Mesothelial cell of epicardium (in vitro differentiated cells): Measurements from ENCODE around the gene ARHGAP33. TPM values are rescaled to one million over a fixed set of nuclear protein-coding genes. Genes with fewer than 3 reads are reported as not detected.
"Not testable (repeated sequence)": the region's sequence is repeated elsewhere in the genome, so short reads cannot be mapped to it uniquely, and the experiment has no call there.

Source experiments
- DNase-seq, 2 experiments: peaks; one replicate each; pipeline ENCODE4 v3.0.0; 2021; ENCODE audit warnings: low spot score in 2 of 2; ENCODE audit not compliant: unreplicated experiment in 2 of 2
- H3K27ac Mint-ChIP-seq: 2 replicates; pipeline ENCODE4 v1.8.0; 2021; ENCODE audit warnings: mixed read lengths
- H3K27me3 Mint-ChIP-seq: 2 replicates; pipeline ENCODE4 v1.8.0; 2021; ENCODE audit warnings: low read depth, mixed read lengths
- H3K36me3 Mint-ChIP-seq: 2 replicates; pipeline ENCODE4 v1.8.0; 2021; ENCODE audit warnings: mixed read lengths
- H3K4me1 Mint-ChIP-seq: 2 replicates; pipeline ENCODE4 v1.8.0; 2021; ENCODE audit warnings: mixed read lengths
- H3K4me3 Mint-ChIP-seq: 2 replicates; pipeline ENCODE4 v1.8.0; 2021; ENCODE audit warnings: mild to moderate bottlenecking, moderate library complexity, mixed read lengths
- H3K9me3 Mint-ChIP-seq: 2 replicates; pipeline ENCODE4 v1.8.0; 2021; ENCODE audit warnings: mixed read lengths
- CTCF ChIP-seq: fragments of 200-600 bp; sonication (generic); IDR thresholded peaks from one replicate; pipeline ENCODE4 v1.5.0; 2021; ENCODE audit warnings: antibody characterized with exemption; ENCODE audit not compliant: unreplicated experiment
- total RNA-seq: library from RNA; stranded (reverse); gene quantifications from 3 replicates; pipeline ENCODE4 v1.2.1, GENCODE V29; 2021

Gene ARHGAP33
- total RNA-seq, 1 donor from 2014 or later: 74.0 TPM

- H3K9me3 Mint-ChIP-seq: no peaks in the 10 kb centered on the region
- no peak for DNase-seq
- no peak for TF ChIP-seq CTCF
- H3K4me3 Mint-ChIP-seq: no peak overlapping the region
- peaks cover 18% of the 10 kb centered on the region for H3K4me1 Mint-ChIP-seq
- peaks cover 7% of the 10 kb centered on the region for H3K36me3 Mint-ChIP-seq
- H3K27ac Mint-ChIP-seq: no peak overlapping the region
- peaks cover 5% of the 10 kb centered on the region for H3K27me3 Mint-ChIP-seq
These were observed 14.5 kb upstream of the ARHGAP33 start for GRCh38 chr19:35760711-35761349.

GRCh38 chr19:35764432-35765315, 10.7 kb upstream of the ARHGAP33 start:
- no peak for TF ChIP-seq CTCF
- peaks cover 14% of the 10 kb centered on the region for H3K36me3 Mint-ChIP-seq
- no peak overlapping the region for H3K27ac Mint-ChIP-seq
- H3K9me3 Mint-ChIP-seq: no peaks in the 10 kb centered on the region
- H3K27me3 Mint-ChIP-seq: no peaks in the 10 kb centered on the region
- DNase-seq: no peak
- H3K4me1 Mint-ChIP-seq: peaks cover 3% of the 10 kb centered on the region
- H3K4me3 Mint-ChIP-seq: no peak overlapping the region

GRCh38 chr19:35766571-35767104, 8.7 kb upstream of the ARHGAP33 start:
- Mint-ChIP-seq H3K4me3 (no peak overlapping the region), H3K4me1 (peaks cover 3% of the 10 kb centered on the region), H3K9me3 (no peaks in the 10 kb centered on the region), H3K27ac (no peak overlapping the region), H3K27me3 (no peaks in the 10 kb centered on the region), H3K36me3 (peaks cover 15% of the 10 kb centered on the region)
- no peak for TF ChIP-seq CTCF
- no peak for DNase-seq

- no peak for TF ChIP-seq CTCF
- no peaks in the 10 kb centered on the region for H3K9me3 Mint-ChIP-seq
- no peak for DNase-seq
- peaks cover 15% of the 10 kb centered on the region for H3K36me3 Mint-ChIP-seq
- H3K4me1 Mint-ChIP-seq: peaks cover 3% of the 10 kb centered on the region
- H3K27ac Mint-ChIP-seq: no peak overlapping the region
- no peak overlapping the region for H3K4me3 Mint-ChIP-seq
- no peaks in the 10 kb centered on the region for H3K27me3 Mint-ChIP-seq
These were observed 7.9 kb upstream of the ARHGAP33 start for GRCh38 chr19:35767288-35768081.

- H3K9me3 Mint-ChIP-seq: no peaks in the 10 kb centered on the region
- no peak overlapping the region for H3K4me3 Mint-ChIP-seq
- no peaks in the 10 kb centered on the region for H3K27me3 Mint-ChIP-seq
- peaks cover 15% of the 10 kb centered on the region for H3K36me3 Mint-ChIP-seq
- H3K27ac Mint-ChIP-seq: no peak overlapping the region
- no peak for DNase-seq
- H3K4me1 Mint-ChIP-seq: peaks cover 3% of the 10 kb centered on the region
- no peak for TF ChIP-seq CTCF
These were observed 7.3 kb upstream of the ARHGAP33 start for GRCh38 chr19:35768082-35768421.

- H3K9me3 Mint-ChIP-seq, H3K4me3 Mint-ChIP-seq, H3K36me3 Mint-ChIP-seq, H3K27me3 Mint-ChIP-seq, DNase-seq, H3K27ac Mint-ChIP-seq: not testable (repeated sequence)
- H3K4me1 Mint-ChIP-seq: peaks cover 20% of the 10 kb centered on the region
These were observed 3.0 kb upstream of the ARHGAP33 start for GRCh38 chr19:35772362-35772761.
